Measurements from ENCODE around the gene LMF1.

GRCh38 chr16:1003391-1004347 is 32.9 kb upstream of the LMF1 start:
- TF ChIP-seq EZH2 (IDR thresholded peaks at IDR 0.05; ENCODE audit: borderline replicate concordance, insufficient read depth, low read depth, low read length, poor library complexity, severe bottlenecking), result no peak
- no peak for TF ChIP-seq CTCF (IDR thresholded peaks at IDR 0.05)

Data from B cell (primary cell).